GM19395 (cell line): ENCODE results near the gene PMEL.
"Not testable (repeated sequence)": the region's sequence is repeated elsewhere in the genome, so short reads cannot be mapped to it uniquely, and the experiment has no call there.

Experiments used
- ATAC-seq: cut with Tn5 transposase; IDR thresholded peaks from one replicate; pipeline ENCODE4 v1.9.1; 2021; ENCODE audit warnings: mild to moderate bottlenecking, moderate library complexity; ENCODE audit not compliant: unreplicated experiment

Gene PMEL

GRCh38 chr12:55983232-55983842 is 17.5 kb upstream of the PMEL start:
- ATAC-seq: no peak

- ATAC-seq: peak; percentile 89
These were observed 16.6 kb upstream of the PMEL start for GRCh38 chr12:55982319-55982936.

GRCh38 chr12:55981882-55982281 is 16.0 kb upstream of the PMEL start:
- not testable (repeated sequence) for ATAC-seq

DNA sequence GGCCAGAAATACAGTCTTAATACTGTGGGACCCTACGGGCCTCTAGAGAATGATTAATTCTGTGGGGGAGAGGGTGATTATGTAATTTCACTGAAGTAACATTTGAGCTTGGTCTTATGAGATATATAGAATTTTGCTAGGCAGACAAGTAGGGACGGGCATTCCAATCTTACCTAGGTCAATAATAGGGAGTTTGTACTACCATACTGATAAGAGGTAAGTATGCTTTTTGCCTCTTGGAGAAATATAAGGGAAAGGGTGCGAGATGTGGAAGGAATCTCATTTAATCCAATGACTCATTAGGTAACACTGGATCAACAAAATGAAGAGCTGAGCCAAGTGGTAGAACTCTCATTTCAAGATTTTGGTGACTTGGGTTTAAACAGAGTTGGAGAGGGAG is 13.2 kb upstream of the PMEL start:
- ATAC-seq: no peak

DNA sequence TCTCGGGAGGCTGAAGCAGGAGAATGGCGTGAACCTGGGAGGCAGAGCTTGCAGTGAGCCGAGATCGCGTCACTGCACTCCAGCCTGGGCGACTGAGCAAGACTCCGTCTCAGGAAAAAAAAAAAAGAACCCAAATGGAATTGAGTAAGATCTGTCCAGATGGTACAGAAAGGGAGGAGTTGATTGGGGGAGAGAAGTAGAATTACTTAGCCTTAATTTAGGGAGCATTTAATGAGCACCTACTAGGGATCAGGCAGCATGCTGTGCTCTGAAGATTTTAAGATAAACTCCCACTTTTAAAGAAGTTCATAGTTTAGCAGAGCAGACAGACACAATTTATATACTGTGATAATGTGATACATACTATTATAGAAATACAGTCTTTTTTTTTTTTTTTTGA is 12.6 kb upstream of the PMEL start:
- ATAC-seq: no peak

GRCh38 chr12:55974308-55974730 is 8.5 kb upstream of the PMEL start:
- peak; percentile 22 for ATAC-seq

GRCh38 chr12:55973599-55974307 is 7.9 kb upstream of the PMEL start, which contains the start of gene RAB5B:
TSS of gene RAB5B (plus strand) at chr12:55974078. CDS start at chr12:55986961, 12,883 bp downstream.
- peak; percentile 97 for ATAC-seq

GRCh38 chr12:55972911-55973598 is 7.2 kb upstream of the PMEL start:
- no peak for ATAC-seq

GRCh38 chr12:55972456-55972855 is 6.6 kb upstream of the PMEL start:
- no peak for ATAC-seq

DNA sequence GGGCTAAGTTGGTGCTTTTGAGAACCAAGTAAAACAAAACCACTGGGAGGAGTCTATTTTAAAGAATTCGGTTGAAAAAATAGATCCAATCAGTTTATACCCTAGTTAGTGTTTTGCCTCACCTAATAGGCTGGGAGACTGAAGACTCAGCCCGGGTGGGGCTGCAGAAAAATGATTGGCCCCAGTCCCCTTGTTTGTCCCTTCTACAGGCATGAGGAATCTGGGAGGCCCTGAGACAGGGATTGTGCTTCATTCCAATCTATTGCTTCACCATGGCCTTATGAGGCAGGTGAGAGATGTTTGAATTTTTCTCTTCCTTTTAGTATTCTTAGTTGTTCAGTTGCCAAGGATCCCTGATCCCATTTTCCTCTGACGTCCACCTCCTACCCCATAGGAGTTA is 6.2 kb upstream of the PMEL start:
- no peak for ATAC-seq

DNA sequence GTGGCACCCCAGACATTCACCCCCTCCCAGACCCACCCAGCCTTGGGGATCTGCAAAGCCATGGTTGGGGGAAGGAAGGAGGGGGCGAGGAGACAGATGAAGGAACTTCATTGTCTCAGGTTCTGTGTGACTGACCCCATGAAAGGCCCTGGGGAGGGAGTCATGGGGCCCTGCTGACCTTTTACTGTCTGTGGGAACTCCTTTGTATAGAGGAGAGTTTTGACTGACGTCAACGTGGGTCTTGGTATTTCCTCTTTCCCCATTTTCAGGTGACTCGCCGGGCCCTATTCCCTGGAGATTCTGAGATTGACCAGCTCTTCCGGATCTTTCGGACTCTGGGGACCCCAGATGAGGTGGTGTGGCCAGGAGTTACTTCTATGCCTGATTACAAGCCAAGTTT is 4.9 kb upstream of the PMEL start:
- no peak for ATAC-seq

GRCh38 chr12:55969356-55969755 is 3.5 kb upstream of the PMEL start:
- no peak for ATAC-seq

DNA sequence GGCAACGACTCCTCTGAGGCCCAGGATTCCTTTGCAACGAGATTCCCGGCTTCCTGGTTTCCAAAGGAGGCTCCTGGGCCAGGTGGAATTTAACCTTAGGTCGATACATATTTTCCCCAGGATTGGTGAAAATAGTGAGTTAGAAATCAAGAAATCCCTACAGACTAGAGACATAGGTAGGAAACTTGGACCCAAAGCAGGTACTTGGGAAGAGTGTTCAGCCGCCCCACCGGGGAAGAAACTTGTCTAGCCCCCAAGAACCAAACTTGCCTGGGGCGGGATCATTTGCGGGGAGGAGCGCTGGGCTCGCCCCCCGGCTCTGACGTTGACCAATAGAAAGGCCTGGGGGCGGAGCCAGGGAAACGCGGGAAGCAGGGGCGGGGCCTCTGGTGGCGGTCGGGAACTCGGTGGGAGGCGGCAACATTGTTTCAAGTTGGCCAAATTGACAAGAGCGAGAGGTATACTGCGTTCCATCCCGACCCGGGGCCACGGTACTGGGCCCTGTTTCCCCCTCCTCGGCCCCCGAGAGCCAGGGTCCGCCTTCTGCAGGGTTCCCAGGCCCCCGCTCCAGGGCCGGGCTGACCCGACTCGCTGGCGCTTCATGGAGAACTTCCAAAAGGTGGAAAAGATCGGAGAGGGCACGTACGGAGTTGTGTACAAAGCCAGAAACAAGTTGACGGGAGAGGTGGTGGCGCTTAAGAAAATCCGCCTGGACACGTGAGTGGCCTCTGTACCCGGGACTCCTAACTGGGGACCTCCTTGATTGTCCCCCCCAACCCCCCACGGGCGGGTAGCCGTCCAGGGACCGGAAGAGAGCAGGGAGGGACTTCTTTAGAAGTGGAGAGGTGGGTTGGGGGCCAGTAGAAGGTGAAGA is 803 bp upstream of the PMEL start, which contains the start of gene CDK2:
Gene CDK2 (plus strand): TSS at position 423 of the 874 bp plus-strand sequence. CDS start 179 bp downstream, at position 602.
- peak; percentile 93 for ATAC-seq

DNA sequence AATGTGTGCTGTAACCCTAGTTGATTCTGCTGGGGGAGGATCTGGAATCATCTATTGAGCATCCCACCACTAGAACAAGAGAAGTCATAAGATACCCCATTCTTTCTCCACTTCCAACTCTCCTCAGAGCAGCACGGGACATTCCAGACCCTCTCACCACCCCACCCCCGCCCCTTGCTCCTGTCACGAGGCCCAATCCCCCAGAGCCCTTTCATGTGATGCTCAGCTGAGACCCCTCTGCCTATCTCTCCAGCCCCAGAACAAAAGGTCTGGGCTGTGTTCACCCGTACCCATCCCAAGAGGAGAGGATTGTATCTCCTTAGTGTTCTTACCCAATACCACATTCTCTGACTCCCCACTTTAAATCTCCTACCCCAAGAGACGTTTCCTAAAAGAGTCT is 602 bp downstream of the PMEL start:
- ATAC-seq: no peak

DNA sequence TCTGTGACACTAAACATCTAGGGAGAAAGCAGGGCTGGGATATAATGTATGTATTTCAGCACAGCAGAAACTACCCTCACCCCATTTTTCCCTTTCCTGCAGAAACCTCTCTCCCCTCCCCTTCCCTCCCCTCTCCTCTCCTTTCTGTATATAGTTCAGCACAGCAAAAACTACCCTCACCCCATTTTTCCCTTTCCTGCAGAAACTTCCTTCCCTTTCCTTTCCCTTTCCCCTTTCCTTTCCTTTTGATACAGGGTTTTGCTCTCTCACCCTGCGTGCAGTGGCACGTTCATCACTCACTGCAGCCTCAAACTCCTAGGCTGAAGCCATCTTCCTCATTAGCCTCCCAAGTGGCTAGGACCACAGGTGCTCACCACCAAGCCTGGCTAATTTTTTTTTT is 2.1 kb downstream of the PMEL start:
- no peak for ATAC-seq

DNA sequence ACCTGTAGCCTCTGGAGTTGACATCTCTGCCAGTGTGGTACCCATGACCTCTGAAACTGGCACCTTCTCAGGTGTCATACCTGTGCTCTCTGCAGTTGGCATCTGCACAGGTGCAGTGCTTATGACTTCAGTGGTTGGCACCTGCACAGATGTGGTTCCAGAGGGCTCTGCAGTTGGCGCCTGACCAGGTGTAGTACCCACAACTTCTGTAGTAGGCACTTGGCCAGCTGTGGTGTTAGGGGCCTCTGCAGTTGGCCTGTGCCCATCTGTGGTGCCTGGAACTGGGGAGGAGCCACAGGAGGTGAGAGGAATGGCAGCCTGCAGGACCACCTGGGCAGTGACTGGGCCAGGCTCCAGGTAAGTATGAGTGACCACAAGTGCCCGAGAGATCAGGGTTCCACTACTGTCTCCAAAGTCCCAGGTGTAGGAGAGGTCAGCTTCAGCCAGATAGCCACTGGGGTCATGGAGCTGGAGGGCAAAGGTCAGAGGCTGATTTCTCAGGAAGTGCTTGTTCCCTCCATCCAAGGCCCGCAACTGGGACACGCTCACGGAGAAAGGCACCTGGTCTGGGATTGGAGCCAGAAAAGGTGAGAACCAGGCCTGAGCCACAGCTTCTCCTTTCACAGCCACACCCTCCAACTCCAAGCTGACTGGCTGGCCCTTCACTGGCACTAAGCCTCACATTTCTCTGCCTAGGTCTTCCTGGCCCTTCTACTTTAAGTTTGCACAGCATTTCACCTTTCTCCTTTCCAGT is 8.6 kb downstream of the PMEL start:
- ATAC-seq: no peak

- no peak for ATAC-seq
These were observed 9.9 kb downstream of the PMEL start for GRCh38 chr12:55955800-55956508.

DNA sequence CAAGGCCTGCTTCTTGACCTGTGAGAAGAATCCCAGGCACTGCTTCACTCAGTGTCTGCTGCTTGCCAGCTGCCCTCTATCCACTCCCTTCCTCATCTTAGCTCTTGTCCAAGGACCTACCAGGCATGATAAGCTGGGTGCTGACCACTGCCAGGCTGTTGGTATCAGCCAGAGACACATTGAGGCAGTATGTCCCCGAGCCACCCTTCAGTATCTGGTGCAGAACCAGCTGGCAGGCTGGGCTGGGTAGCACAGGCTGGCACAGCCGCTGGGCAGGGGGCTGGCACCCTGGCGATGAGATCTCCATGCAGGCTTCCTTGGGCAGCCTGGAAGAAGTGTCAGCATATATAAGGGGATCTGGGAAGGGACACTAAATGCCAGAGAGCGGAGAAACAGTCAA is 10.5 kb downstream of the PMEL start:
- no peak for ATAC-seq

GRCh38 chr12:55946553-55946952 is 19.3 kb downstream of the PMEL start:
- no peak for ATAC-seq
